H1 (cell line): ENCODE data around the gene AGPAT4. TPM values are rescaled to one million over a fixed set of nuclear protein-coding genes. Genes with fewer than 3 reads are reported as not detected.

ENCODE experiments used
- CTCF ChIA-PET: fragments of 300-600 bp; sonication (Branson Sonifier 250); formaldehyde crosslinking; loops from one replicate; lab custom pipeline; 2021; ENCODE audit not compliant: partially characterized antibody; lab: Charles Lee
- POLR2A ChIA-PET: fragments of 300-600 bp; sonication (Branson Sonifier 250); formaldehyde crosslinking; loops from one replicate; lab custom pipeline; 2021; ENCODE audit warnings: inconsistent platforms; ENCODE audit not compliant: partially characterized antibody; lab: Charles Lee
- DNase-seq, 2 experiments: peaks; one replicate each; pipeline versions ENCODE4 v3.0.0 to v3.0.0-alpha.2; 2010 to 2022; ENCODE audit warnings: low spot score in 2 of 2, low read depth in 1 of 2, mixed read lengths in 1 of 2
- FAIRE-seq: peaks from 2 replicates; lab custom pipeline; 2011; peaks lifted over from hg19 to GRCh38; lab: Jason Lieb, UNC
- H2AFZ ChIP-seq: 2 replicates; pipeline ENCODE4 v1.8.1; 2012; ENCODE audit warnings: low read length, inconsistent platforms
- H2AK5ac ChIP-seq: 2 replicates; pipeline ENCODE4 v1.6.1; 2013; ENCODE audit warnings: low read depth, low read length
- H2BK120ac ChIP-seq: replicated peaks from 2 replicates; pipeline ENCODE3; 2013; ENCODE audit warnings: low read depth, low read length, inconsistent platforms
- H2BK12ac ChIP-seq: 2 replicates; pipeline ENCODE4 v1.6.1; 2013; ENCODE audit warnings: low read depth, low read length
- H2BK15ac ChIP-seq: 2 replicates; pipeline ENCODE4 v1.6.1; 2013; ENCODE audit warnings: low read length
- H2BK20ac ChIP-seq: 2 replicates; pipeline ENCODE4 v1.6.1; 2013; ENCODE audit warnings: low read length
- H2BK5ac ChIP-seq: 2 replicates; pipeline ENCODE4 v1.6.1; 2013; ENCODE audit warnings: low read depth, low read length
- H3K14ac ChIP-seq: 2 replicates; pipeline ENCODE4 v1.6.1; 2013; ENCODE audit warnings: inconsistent platforms; ENCODE audit not compliant: insufficient read length
- H3K18ac ChIP-seq: 2 replicates; pipeline ENCODE4 v1.6.1; 2013; ENCODE audit warnings: low read length; ENCODE audit errors: extremely low read depth
- H3K23ac ChIP-seq: 2 replicates; pipeline ENCODE4 v1.6.1; 2013; ENCODE audit warnings: inconsistent platforms; ENCODE audit not compliant: insufficient read length
- H3K23me2 ChIP-seq: 2 replicates; pipeline ENCODE4 v1.6.1; 2013; ENCODE audit warnings: low read depth, low read length
- H3K27ac ChIP-seq: 2 replicates; pipeline ENCODE4 v1.6.1; 2011; ENCODE audit warnings: low read depth, low read length, inconsistent platforms
- H3K27me3 ChIP-seq, 4 experiments: replicated peaks in 1 of 4; 1 replicate in 1 of 4; 2 replicates in 3 of 4; pipeline versions ENCODE4 v1.6.1 to v1.8.1; 2011 to 2013; ENCODE audit warnings: low read length in 3 of 4, mild to moderate bottlenecking in 3 of 4, inconsistent platforms in 2 of 4, mixed read lengths in 2 of 4, moderate library complexity in 1 of 4; ENCODE audit not compliant: control insufficient read depth in 3 of 4, insufficient read depth in 3 of 4; ENCODE audit errors: extremely low read depth in 1 of 4
- H3K36me3 ChIP-seq, 4 experiments: 2 replicates each; pipeline versions ENCODE4 v1.6.1 to v1.8.1; 2011 to 2013; ENCODE audit warnings: mild to moderate bottlenecking in 4 of 4, low read length in 3 of 4, moderate library complexity in 2 of 4, control low read depth in 1 of 4, inconsistent platforms in 1 of 4; ENCODE audit not compliant: insufficient read depth in 4 of 4, control insufficient read depth in 2 of 4
- H3K4ac ChIP-seq: replicated peaks from 2 replicates; pipeline ENCODE3; 2013; ENCODE audit warnings: low read length, low read depth, mixed read lengths, inconsistent platforms; ENCODE audit not compliant: insufficient read length
- H3K4me1 ChIP-seq, 4 experiments: replicated peaks in 1 of 4; 1 replicate in 1 of 4; 2 replicates in 3 of 4; pipeline versions ENCODE4 v1.6.1 to v1.8.1; 2011 to 2013; ENCODE audit warnings: low read length in 3 of 4, inconsistent platforms in 2 of 4, mixed read lengths in 1 of 4; ENCODE audit not compliant: insufficient read depth in 4 of 4, control insufficient read depth in 3 of 4
- H3K4me2 ChIP-seq, 2 experiments: 2 replicates each; pipeline versions ENCODE4 v1.6.1 to v1.8.1; 2011 to 2013; ENCODE audit warnings: low read depth in 2 of 2, low read length in 2 of 2, control low read depth in 1 of 2, inconsistent platforms in 1 of 2, mild to moderate bottlenecking in 1 of 2; ENCODE audit not compliant: insufficient read depth in 1 of 2
- H3K4me3 ChIP-seq, 4 experiments: fragments of 200-600, 300-600 bp in 1 of 4; sonication (generic), shearing (Covaris generic), sonication (Bioruptor Twin) in 1 of 4; 2 replicates each; pipeline versions ENCODE4 v1.5.1 to v1.8.1; 2011 to 2016; ENCODE audit warnings: low read length in 4 of 4, low read depth in 3 of 4, control low read depth in 2 of 4, inconsistent platforms in 2 of 4, mild to moderate bottlenecking in 2 of 4, mixed read lengths in 1 of 4, moderate library complexity in 1 of 4; ENCODE audit not compliant: insufficient read depth in 2 of 4; ENCODE audit errors: extremely low read depth in 1 of 4
- H3K56ac ChIP-seq: replicated peaks from 2 replicates; pipeline ENCODE3; 2013; ENCODE audit warnings: low read depth, mild to moderate bottlenecking, mixed read lengths, low read length, inconsistent platforms; ENCODE audit not compliant: insufficient read length
- H3K79me1 ChIP-seq: 2 replicates; pipeline ENCODE4 v1.6.1; 2013; ENCODE audit warnings: low read depth, low read length, control low read depth
- H3K79me2 ChIP-seq, 2 experiments: 2 replicates each; pipeline versions ENCODE4 v1.6.1 to v1.8.1; 2012 to 2013; ENCODE audit warnings: low read length in 2 of 2, mild to moderate bottlenecking in 2 of 2, inconsistent platforms in 1 of 2; ENCODE audit not compliant: insufficient read depth in 2 of 2, control insufficient read depth in 1 of 2
- H3K9ac ChIP-seq, 4 experiments: replicated peaks in 1 of 4; 1 replicate in 1 of 4; 2 replicates in 3 of 4; pipeline versions ENCODE4 v1.6.1 to v1.8.1; 2011 to 2013; ENCODE audit warnings: low read depth in 3 of 4, low read length in 3 of 4, control low read depth in 2 of 4, mild to moderate bottlenecking in 2 of 4, moderate library complexity in 2 of 4, inconsistent platforms in 1 of 4; ENCODE audit errors: extremely low read depth in 1 of 4
- H3K9me3 ChIP-seq, 2 experiments: 2 replicates each; pipeline versions ENCODE4 v1.6.1 to v1.8.1; 2012 to 2013; ENCODE audit warnings: mild to moderate bottlenecking in 2 of 2, moderate library complexity in 2 of 2, control low read depth in 1 of 2, inconsistent platforms in 1 of 2, low read depth in 1 of 2, low read length in 1 of 2, mixed read lengths in 1 of 2; ENCODE audit not compliant: insufficient read depth in 2 of 2
- H4K20me1 ChIP-seq, 2 experiments: replicated peaks in 1 of 2; 2 replicates each; pipeline versions ENCODE3 to v1.8.1; 2011 to 2013; ENCODE audit warnings: inconsistent platforms in 2 of 2, low read length in 2 of 2, mild to moderate bottlenecking in 1 of 2; ENCODE audit not compliant: insufficient read depth in 2 of 2, control insufficient read depth in 1 of 2
- H4K5ac ChIP-seq: 2 replicates; pipeline ENCODE4 v1.6.1; 2013; ENCODE audit warnings: low read length, low read depth, mixed read lengths, inconsistent platforms; ENCODE audit not compliant: insufficient read length
- H4K8ac ChIP-seq: 2 replicates; pipeline ENCODE4 v1.8.0; 2013; ENCODE audit warnings: mild to moderate bottlenecking, moderate library complexity, low read length, inconsistent platforms; ENCODE audit not compliant: insufficient read depth; ENCODE audit errors: extremely low read depth
- H4K91ac ChIP-seq: replicated peaks from 2 replicates; pipeline ENCODE3; 2013; ENCODE audit warnings: low read length, mixed read lengths, inconsistent platforms; ENCODE audit not compliant: insufficient read length
- BACH1 ChIP-seq: IDR thresholded peaks from 2 replicates; pipeline ENCODE4 v1.6.1; 2012; ENCODE audit warnings: low read length, improper control_type of control experiment
- EGR1 ChIP-seq: IDR thresholded peaks from 2 replicates; pipeline ENCODE4 v1.6.1; 2011; ENCODE audit warnings: low read depth, low read length, borderline replicate concordance
- SIN3A ChIP-seq, 2 experiments: IDR thresholded peaks in 1 of 2; conservative IDR thresholded peaks in 1 of 2; 2 replicates each; pipeline ENCODE4 v1.6.1; 2011 to 2012; ENCODE audit warnings: low read length in 2 of 2, improper control_type of control experiment in 1 of 2, low read depth in 1 of 2, mild to moderate bottlenecking in 1 of 2
- WGBS, 2 experiments: shearing (Covaris generic) in 1 of 2; methylation state at CpG; one replicate each; pipeline versions ENCODE4 v1.1.6 to v1.1.7; 2013 to 2015; ENCODE audit warnings: low lambda C conversion rate in 2 of 2, mixed read lengths in 2 of 2, inconsistent platforms in 1 of 2, low coverage in 1 of 2, missing lambda C conversion rate in 1 of 2; ENCODE audit not compliant: insufficient replicate concordance in 2 of 2, insufficient coverage in 1 of 2, insufficient read length in 1 of 2; ENCODE audit errors: extremely low coverage in 1 of 2, missing lambda C conversion rate in 1 of 2; 5-methylcytosine and 5-hydroxymethylcytosine counted together
- polyA plus RNA-seq, 7 experiments: library from polyadenylated mRNA; depleted of rRNA in 3 of 7; stranded (reverse) in 5 of 7; unstranded in 2 of 7; fragments of >200 nt in 5 of 7; fragments of 200-250 nt in 2 of 7; gene quantifications; 1 replicate in 5 of 7; 2 replicates in 1 of 7; 4 replicates in 1 of 7; pipeline versions ENCODE4 v1.2.1 to v1.2.3, GENCODE V29; 2011 to 2013; ENCODE audit warnings: missing spikeins in 2 of 7, mixed read lengths in 2 of 7
- total RNA-seq: library from RNA; stranded (reverse); fragmentation: NEBNext Ultra II Directional; extraction: Animal tissue kit (Norgen Biotek cat#: 25700); gene quantifications from 2 replicates; pipeline ENCODE4 v1.2.1, GENCODE V29; 2021

The AGPAT4 gene
- total and polyA plus RNA-seq, 2 of the 8 experiments (the other 6 are each of a cell fraction or from before 2014, with no cell fraction given): 13.5 to 23.8 TPM

- no peak overlapping the region for H2BK12ac ChIP-seq
- H3K4me1 ChIP-seq: no peaks in the 10 kb centered on the region
- H3K4me2 ChIP-seq: no peak overlapping the region
- H3K14ac ChIP-seq: no peak overlapping the region
- H3K79me1 ChIP-seq: peaks cover 4% of the 10 kb centered on the region; the same call in 1 of the 2 replicates
- H3K79me2 ChIP-seq: peaks cover 6 to 25% of the 10 kb centered on the region in 2 experiments; a peak in 3 of 4 replicates
- no peak overlapping the region for H3K23ac ChIP-seq
- no peak overlapping the region for H3K56ac ChIP-seq
- H3K36me3 ChIP-seq: peaks cover 0 to 28% (median 11%) of the 10 kb centered on the region in 4 experiments; a peak in 6 of 8 replicates
- CTCF ChIA-PET: interaction anchor here (1.5 kb wide), 1 partner anchor 12 kb away, joined by 6 read pairs; no protein-coding TSS in a partner anchor
- no peak overlapping the region for H2AK5ac ChIP-seq
- 98% methylated on average over 10 of the region's 13 CpGs; no CpG with 5 or more reads in 1 of the 2 experiments for WGBS, 2 experiments
- FAIRE-seq: no peak
- no peak overlapping the region for H2BK120ac ChIP-seq
- no peak overlapping the region for H3K27ac ChIP-seq
- no peaks in the 10 kb centered on the region for H4K20me1 ChIP-seq
- H4K5ac ChIP-seq: no peak overlapping the region
- no peaks in the 10 kb centered on the region for H3K27me3 ChIP-seq
- H2BK20ac ChIP-seq: no peak overlapping the region
- no peak for DNase-seq
- H3K4ac ChIP-seq: no peak overlapping the region
- no peak overlapping the region for H4K8ac ChIP-seq
- no peak overlapping the region for H2AFZ ChIP-seq
- H2BK15ac ChIP-seq: no peak overlapping the region
- no peak for TF ChIP-seq EGR1
- TF ChIP-seq BACH1: no peak
- TF ChIP-seq SIN3A (conservative IDR thresholded peaks at IDR 0.05 in 1 of 2, IDR thresholded peaks at IDR 0.05 in 1 of 2; ENCODE audit: low read depth in 1 of 2, low read length in 2 of 2): no peak
- TF ChIP-seq, all 59 proteins: peak for 0
- no peaks in the 10 kb centered on the region for H3K23me2 ChIP-seq
- no peak overlapping the region for H3K4me3 ChIP-seq
- H4K91ac ChIP-seq: no peak overlapping the region
- POLR2A ChIA-PET: no interaction called here
- no peak overlapping the region for H3K18ac ChIP-seq
- H3K9me3 ChIP-seq: peaks cover 27 to 41% of the 10 kb centered on the region in 2 experiments
- no peak overlapping the region for H2BK5ac ChIP-seq
- no peak overlapping the region for H3K9ac ChIP-seq
Observed at GRCh38 chr6:161215876-161216615, 57.8 kb downstream of the AGPAT4 start.
